T-cell (primary cell): Measurements from ENCODE around the gene KCTD4. TPM values are rescaled to one million over a fixed set of nuclear protein-coding genes. Genes with fewer than 3 reads are reported as not detected.

Experiments
- ATAC-seq, 4 experiments: fragments of 200-7000 bp in 3 of 4; fragments of 150-1000 bp in 1 of 4; cut with Tn5 transposase; replicated peaks in 1 of 4; 1 replicate in 3 of 4; 2 replicates in 1 of 4; pipeline ENCODE4 v1.10.0; 2021; ENCODE audit warnings: moderate library complexity in 3 of 4, mild to moderate bottlenecking in 2 of 4, moderate number of reproducible peaks in 1 of 4
- CTCF ChIA-PET, 2 donors: fragments of 300-600 bp; sonication (Branson Sonifier 250); formaldehyde crosslinking; loops; one replicate each; lab custom pipeline; 2022; ENCODE audit warnings: antibody characterized with exemption in 2 of 2; lab: Charles Lee
- POLR2A ChIA-PET, 2 donors: fragments of 300-600 bp; sonication (Branson Sonifier 250); formaldehyde crosslinking; loops; one replicate each; lab custom pipeline; 2022; ENCODE audit warnings: antibody characterized with exemption in 2 of 2; lab: Charles Lee
- DNase-seq, 35 experiments: peaks; one replicate each; pipeline versions ENCODE4 v3.0.0 to v3.0.0-alpha.2; 2013 to 2023
- H3K27ac ChIP-seq: one replicate; pipeline ENCODE4 v1.5.1; 2013; ENCODE audit warnings: low read length
- H3K27me3 ChIP-seq, 2 experiments: replicated peaks in 1 of 2; 1 replicate in 1 of 2; 2 replicates in 1 of 2; pipeline versions ENCODE4 v1.6.1 to v1.7.0; 2013; ENCODE audit warnings: low read length in 1 of 2, mixed read lengths in 1 of 2; ENCODE audit not compliant: control insufficient read depth in 2 of 2, insufficient read depth in 2 of 2; ENCODE audit errors: extremely low read depth in 1 of 2
- H3K36me3 ChIP-seq, 2 donors: 1 replicate in 1 of 2; 2 replicates in 1 of 2; pipeline versions ENCODE4 v1.6.1 to v1.7.0; 2013; ENCODE audit warnings: low read length in 1 of 2; ENCODE audit not compliant: control insufficient read depth in 2 of 2, insufficient read depth in 1 of 2; ENCODE audit errors: extremely low read depth in 1 of 2
- H3K4me1 ChIP-seq, 2 experiments: 1 replicate in 1 of 2; 2 replicates in 1 of 2; pipeline versions ENCODE4 v1.6.1 to v1.7.0; 2013; ENCODE audit warnings: low read length in 2 of 2, mixed read lengths in 1 of 2; ENCODE audit not compliant: insufficient read depth in 2 of 2, control insufficient read depth in 1 of 2; ENCODE audit errors: extremely low read depth in 1 of 2
- H3K4me3 ChIP-seq, 2 donors: 1 replicate in 1 of 2; 2 replicates in 1 of 2; pipeline versions ENCODE4 v1.5.1 to v1.7.0; 2013; ENCODE audit warnings: mild to moderate bottlenecking in 2 of 2, low read length in 1 of 2, moderate library complexity in 1 of 2; ENCODE audit not compliant: control insufficient read depth in 1 of 2; ENCODE audit errors: extremely low read depth in 1 of 2
- H3K9me3 ChIP-seq: 2 replicates; pipeline ENCODE4 v1.7.0; 2013
- H3K27ac Mint-ChIP-seq, 2 donors: one replicate each; pipeline ENCODE4 v1.8.0; 2020 to 2021; ENCODE audit warnings: mild to moderate bottlenecking in 2 of 2, mixed read lengths in 2 of 2
- H3K27me3 Mint-ChIP-seq, 2 donors: one replicate each; pipeline ENCODE4 v1.8.0; 2021 to 2022; ENCODE audit warnings: mixed read lengths in 2 of 2
- H3K36me3 Mint-ChIP-seq: one replicate; pipeline ENCODE4 v1.8.0; 2021; ENCODE audit warnings: mixed read lengths
- H3K4me1 Mint-ChIP-seq, 3 donors: one replicate each; pipeline ENCODE4 v1.8.0; 2020 to 2022; ENCODE audit warnings: mixed read lengths in 3 of 3, mild to moderate bottlenecking in 1 of 3
- H3K4me3 Mint-ChIP-seq, 3 donors: one replicate each; pipeline ENCODE4 v1.8.0; 2020 to 2022; ENCODE audit warnings: mild to moderate bottlenecking in 3 of 3, mixed read lengths in 3 of 3, moderate library complexity in 3 of 3
- H3K9me3 Mint-ChIP-seq, 3 donors: one replicate each; pipeline ENCODE4 v1.8.0; 2020 to 2022; ENCODE audit warnings: mixed read lengths in 3 of 3
- WGBS: methylation state at CpG from one replicate; pipeline ENCODE4 v1.1.5; 2013; ENCODE audit warnings: missing lambda C conversion rate; ENCODE audit not compliant: insufficient coverage; 5-methylcytosine and 5-hydroxymethylcytosine counted together
- total RNA-seq, 35 experiments: library from RNA in 6 of 35; stranded (reverse) in 6 of 35; fragments of 120-200 nt in 1 of 35; gene quantifications; one replicate each; pipeline versions ENCODE4 v1.2.1 to v1.2.4 and lab custom pipeline; 2013 to 2026

Gene KCTD4
- total RNA-seq, 5 donors from 2014 or later (not counting 1 experiment from before 2014, with no cell fraction given): not detected

DNA sequence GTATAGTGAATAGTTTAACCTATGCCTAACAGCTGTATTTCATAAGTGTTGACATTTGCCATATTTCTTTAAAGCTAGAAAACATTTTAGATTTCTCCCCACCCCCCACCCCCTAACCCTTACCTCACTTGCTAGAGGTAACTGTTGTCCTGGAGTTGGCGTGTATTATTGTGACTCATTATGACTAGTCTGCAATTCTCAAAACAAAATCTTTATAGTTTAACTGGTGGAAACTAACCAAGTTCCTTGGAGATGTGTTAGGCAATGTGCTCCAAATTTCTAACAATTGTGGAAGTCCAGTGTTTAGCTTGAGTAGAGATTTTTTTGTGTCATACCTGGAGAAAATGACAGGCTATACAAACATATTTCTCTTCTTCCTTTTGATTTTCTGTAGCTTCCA lies 38.0 kb downstream of the KCTD4 start:
- Histone ChIP-seq H3K4me3 (no peak overlapping the region), H3K27ac (no peak overlapping the region), H3K9me3 (no peaks in the 10 kb centered on the region), H3K36me3 (peaks cover 5 to 11% of the 10 kb centered on the region in 2 donors), H3K4me1 (no peaks in the 10 kb centered on the region), H3K27me3 (no peaks in the 10 kb centered on the region)
- POLR2A ChIA-PET: no interaction called here
- Mint-ChIP-seq H3K9me3 (no peaks in the 10 kb centered on the region), H3K4me1 (no peaks in the 10 kb centered on the region), H3K27me3 (no peaks in the 10 kb centered on the region), H3K4me3 (no peak overlapping the region), H3K27ac (no peak overlapping the region), H3K36me3 (peaks cover 41% of the 10 kb centered on the region)
- DNase-seq: no peak
- no CpG with 5 or more reads among the region's 1 CpG for WGBS
- CTCF ChIA-PET: interaction anchor here (0.6 kb wide), 2 partner anchors 122 to 277 kb away, joined by 3 to 4 read pairs; no protein-coding TSS in a partner anchor
- ATAC-seq: no peak

DNA sequence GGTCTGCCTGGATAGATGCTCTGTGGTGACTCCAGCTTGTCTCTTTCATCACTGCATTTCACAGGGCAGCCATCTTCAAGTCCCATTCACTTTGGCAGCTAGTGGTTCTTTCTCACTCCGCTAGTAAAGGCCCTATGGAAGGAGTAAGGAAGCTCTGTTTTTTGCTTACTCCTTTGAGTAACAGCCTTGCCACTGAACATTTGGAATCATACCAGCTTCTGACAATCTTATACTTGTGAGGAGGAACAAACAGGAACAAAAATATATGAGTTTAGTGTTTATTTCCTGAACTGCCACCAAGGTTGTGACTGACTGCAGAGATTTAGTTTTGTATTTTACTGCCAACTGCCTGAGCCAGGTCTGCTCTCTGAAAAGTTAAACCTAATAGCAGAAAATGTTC lies 38.7 kb downstream of the KCTD4 start:
- no peaks in the 10 kb centered on the region for H3K27me3 Mint-ChIP-seq
- no peaks in the 10 kb centered on the region for H3K27me3 ChIP-seq
- no peak overlapping the region for H3K4me3 ChIP-seq
- no peaks in the 10 kb centered on the region for H3K9me3 Mint-ChIP-seq
- ChIA-PET POLR2A (no interaction called here), CTCF (interaction anchor here in 1 of 2 donors (0.6 kb wide), 1 partner anchor 31 kb away, joined by 4 read pairs; no protein-coding TSS in a partner anchor)
- H3K4me3 Mint-ChIP-seq: no peak overlapping the region
- no peaks in the 10 kb centered on the region for H3K4me1 ChIP-seq
- H3K4me1 Mint-ChIP-seq: no peaks in the 10 kb centered on the region
- H3K9me3 ChIP-seq: no peaks in the 10 kb centered on the region
- no peak overlapping the region for H3K27ac ChIP-seq
- ATAC-seq: no peak
- WGBS: no CpG with 5 or more reads among the region's 1 CpG
- H3K36me3 Mint-ChIP-seq: peaks cover 42% of the 10 kb centered on the region
- H3K27ac Mint-ChIP-seq: no peak overlapping the region
- peaks cover 9 to 11% of the 10 kb centered on the region in 2 donors for H3K36me3 ChIP-seq
- no peak for DNase-seq

DNA sequence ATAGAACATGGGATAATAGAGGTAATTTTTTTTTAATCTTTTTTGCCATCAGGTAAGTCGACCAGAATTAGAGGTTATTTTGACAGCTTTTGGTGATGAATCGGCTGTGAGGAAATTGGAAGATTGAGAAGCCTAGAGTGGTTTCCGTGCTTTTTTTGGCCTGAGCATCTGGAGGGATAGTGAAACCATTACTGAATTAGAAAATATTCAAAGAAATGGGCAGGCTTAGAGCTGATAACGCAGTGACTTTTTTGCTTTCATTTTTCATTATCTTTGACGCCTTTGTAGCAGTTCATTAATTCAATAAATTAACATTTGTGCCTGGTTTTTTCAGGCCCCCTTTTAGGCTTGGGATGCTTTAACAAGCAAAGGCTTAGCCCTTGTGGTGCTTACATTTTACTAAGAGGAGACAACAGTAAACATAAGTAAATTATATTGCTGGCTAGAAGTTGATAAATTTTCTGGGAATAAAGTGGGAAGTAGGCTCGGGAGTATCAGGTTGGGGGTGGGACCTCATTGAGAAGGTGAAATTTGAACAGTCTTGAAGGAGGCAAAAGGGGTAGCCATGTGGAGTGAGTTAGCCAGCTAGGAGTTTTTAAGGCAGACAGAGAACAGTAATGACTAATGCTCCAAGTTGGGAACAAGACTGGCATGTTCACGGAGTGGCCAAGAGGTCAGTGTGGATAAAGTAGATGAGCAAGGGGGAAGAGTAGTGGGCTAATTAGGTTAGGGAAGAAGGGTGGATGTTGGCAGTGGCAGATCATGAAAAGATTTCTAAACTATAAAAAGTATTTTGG lies 44.1 kb downstream of the KCTD4 start:
- no peak overlapping the region for H3K4me3 ChIP-seq
- WGBS: 93% methylated on average over 6 of the region's 7 CpGs
- POLR2A ChIA-PET: interaction anchor here in 1 of 2 donors (0.6 kb wide), 1 partner anchor 13 kb away, joined by 9 read pairs; no protein-coding TSS in a partner anchor
- no peaks in the 10 kb centered on the region for H3K4me1 ChIP-seq
- DNase-seq: no peak
- no peak overlapping the region for H3K27ac ChIP-seq
- H3K27me3 ChIP-seq: no peaks in the 10 kb centered on the region
- Mint-ChIP-seq H3K4me3 (no peak overlapping the region), H3K27me3 (no peaks in the 10 kb centered on the region), H3K4me1 (no peaks in the 10 kb centered on the region), H3K36me3 (peaks cover 62% of the 10 kb centered on the region), H3K9me3 (no peaks in the 10 kb centered on the region), H3K27ac (no peak overlapping the region)
- no peaks in the 10 kb centered on the region for H3K9me3 ChIP-seq
- CTCF ChIA-PET: interaction anchor here in 1 of 2 donors (0.6 kb wide), 1 partner anchor 217 kb away, joined by 3 read pairs; no protein-coding TSS in a partner anchor
- peaks cover 6 to 15% of the 10 kb centered on the region in 2 donors for H3K36me3 ChIP-seq
- no peak for ATAC-seq

DNA sequence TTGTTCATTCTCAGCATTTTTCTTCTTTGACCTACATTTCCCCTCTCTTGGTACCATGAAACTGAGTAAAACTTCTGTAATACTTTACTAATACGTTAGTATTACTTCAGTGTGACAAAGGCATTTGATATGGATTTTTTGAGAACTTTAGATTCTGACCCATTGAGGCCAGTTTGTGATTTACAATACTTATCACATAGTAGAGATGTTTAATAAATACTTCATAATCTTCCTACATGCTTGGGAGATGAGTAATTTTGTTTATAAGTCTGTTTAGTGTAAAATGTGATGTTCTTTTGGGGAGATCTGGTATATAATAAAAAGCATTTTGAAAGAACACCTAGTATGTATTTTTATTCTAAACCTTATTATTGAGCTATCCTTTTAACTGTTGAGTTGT lies 50.9 kb downstream of the KCTD4 start:
- H3K9me3 ChIP-seq: no peaks in the 10 kb centered on the region
- H3K36me3 ChIP-seq: peaks cover 0 to 8% of the 10 kb centered on the region in 2 donors
- no peaks in the 10 kb centered on the region for H3K27me3 ChIP-seq
- H3K4me3 Mint-ChIP-seq: no peak overlapping the region
- WGBS: no CpG with 5 or more reads among the region's 1 CpG
- ChIA-PET POLR2A (interaction anchor here (0.5 to 0.8 kb wide), 2 partner anchors 13 to 47 kb away, joined by 3 to 4 read pairs; no protein-coding TSS in a partner anchor), CTCF (interaction anchor here in 1 of 2 donors (0.5 kb wide), 1 partner anchor 124 kb away, joined by 5 read pairs; no protein-coding TSS in a partner anchor)
- no peaks in the 10 kb centered on the region for H3K9me3 Mint-ChIP-seq
- H3K36me3 Mint-ChIP-seq: peaks cover 27% of the 10 kb centered on the region
- no peak overlapping the region for H3K27ac Mint-ChIP-seq
- H3K4me3 ChIP-seq: no peak overlapping the region
- ATAC-seq: no peak
- no peak overlapping the region for H3K27ac ChIP-seq
- DNase-seq: no peak
- H3K27me3 Mint-ChIP-seq: no peaks in the 10 kb centered on the region
- peaks cover 0 to 4% of the 10 kb centered on the region in 2 experiments for H3K4me1 ChIP-seq
- peaks cover 17 to 24% (median 23%) of the 10 kb centered on the region in 3 donors for H3K4me1 Mint-ChIP-seq

DNA sequence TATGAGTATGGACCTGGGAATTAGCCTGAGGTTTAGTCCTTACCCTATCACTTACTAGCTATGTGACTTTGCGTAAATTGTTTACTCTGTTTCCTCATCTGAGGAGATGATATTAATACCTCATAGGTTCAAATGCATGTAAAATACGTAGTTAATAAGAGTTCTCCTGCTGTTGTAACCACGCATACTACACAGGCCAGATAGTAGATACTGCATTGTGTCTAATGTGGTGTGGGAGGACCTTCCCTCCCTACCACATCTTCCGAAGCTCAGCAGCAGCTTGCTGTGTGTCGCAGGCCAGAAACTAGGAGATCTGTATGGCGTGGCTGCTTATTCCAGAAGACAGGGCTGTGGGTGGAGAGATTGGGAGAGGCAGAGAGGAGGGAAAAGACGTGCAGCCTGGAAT lies 57.5 kb downstream of the KCTD4 start:
- no peak overlapping the region for H3K27ac ChIP-seq
- H3K36me3 ChIP-seq: peaks cover 0 to 19% of the 10 kb centered on the region in 2 donors
- H3K27me3 ChIP-seq: no peaks in the 10 kb centered on the region
- peaks cover 0 to 4% of the 10 kb centered on the region in 2 experiments for H3K4me1 ChIP-seq
- DNase-seq (no peak), ATAC-seq (no peak)
- no peaks in the 10 kb centered on the region for H3K9me3 ChIP-seq
- peaks cover 31 to 41% (median 33%) of the 10 kb centered on the region in 3 donors for H3K4me1 Mint-ChIP-seq
- no peak overlapping the region for H3K4me3 Mint-ChIP-seq
- 100% methylated on average over 1 of the region's 7 CpGs for WGBS
- no peaks in the 10 kb centered on the region for H3K27me3 Mint-ChIP-seq
- ChIA-PET CTCF (no interaction called here), POLR2A (interaction anchor here in 1 of 2 donors (0.6 kb wide), 1 partner anchor 366 kb away, joined by 5 read pairs; no protein-coding TSS in a partner anchor)
- no peak overlapping the region for H3K27ac Mint-ChIP-seq
- no peaks in the 10 kb centered on the region for H3K9me3 Mint-ChIP-seq
- no peak overlapping the region for H3K4me3 ChIP-seq
- H3K36me3 Mint-ChIP-seq: peaks cover 37% of the 10 kb centered on the region
